GM12878 (cell line): ENCODE data around the gene CLUH. TPM values are rescaled to one million over a fixed set of nuclear protein-coding genes. Genes with fewer than 3 reads are reported as not detected.

Experiments
- ATAC-seq: fragments of 200-7000 bp; cut with Tn5 transposase; 3 replicates; pipeline ENCODE4 v1.9.1; 2020; ENCODE audit warnings: mild to moderate bottlenecking, moderate library complexity
- BruUV-seq: library from RNA; stranded (reverse); fragments of 400-500 nt; replicated peaks from 2 replicates; lab custom pipeline; 2021; lab: Mats Ljungman, UMichigan
- CTCF ChIA-PET: fragments of 300-600 bp; sonication (Branson Sonifier 250); formaldehyde crosslinking; extraction: SDS; loops from one replicate; lab custom pipeline; 2021; ENCODE audit warnings: inconsistent platforms; lab: Yijun Ruan, JAX
- POLR2A ChIA-PET: fragments of 350-600 bp; formaldehyde crosslinking; extraction: SDS; loops from one replicate; lab custom pipeline; 2021; ENCODE audit warnings: inconsistent platforms; lab: Charles Lee
- RAD21 ChIA-PET: fragments of 300-600 bp; sonication (Branson Sonifier 250); formaldehyde crosslinking; loops from one replicate; lab custom pipeline; 2023; ENCODE audit warnings: antibody characterized with exemption; ENCODE audit not compliant: unreplicated experiment; lab: Charles Lee
- SMC1A ChIA-PET: fragments of 300-600 bp; sonication (Branson Sonifier 250); formaldehyde crosslinking; loops from one replicate; lab custom pipeline; 2023; ENCODE audit not compliant: unreplicated experiment, uncharacterized antibody; lab: Charles Lee
- DNase-seq: peaks from one replicate; pipeline ENCODE4 v3.0.0-alpha.2; 2011; ENCODE audit warnings: low read depth, low spot score
- FAIRE-seq: peaks from 3 replicates; lab custom pipeline; 2011; peaks lifted over from hg19 to GRCh38; lab: Jason Lieb, UNC
- H2AFZ ChIP-seq: 2 replicates; pipeline ENCODE4 v1.6.0; 2011; ENCODE audit warnings: low read depth, low read length, control low read depth; ENCODE audit not compliant: control insufficient read depth
- H3K27ac ChIP-seq: 2 replicates; pipeline ENCODE4 v1.5.1; 2011; ENCODE audit warnings: control low read depth; ENCODE audit not compliant: control insufficient read depth, insufficient read depth
- H3K27me3 ChIP-seq, 2 experiments: replicated peaks in 1 of 2; 2 replicates each; pipeline versions ENCODE4 v1.6.0 to v1.6.1; 2011; ENCODE audit warnings: low read length in 1 of 2; ENCODE audit not compliant: control insufficient read depth in 2 of 2, insufficient read depth in 2 of 2
- H3K36me3 ChIP-seq, 2 experiments: 2 replicates each; pipeline ENCODE4 v1.5.1; 2011; ENCODE audit warnings: low read length in 1 of 2; ENCODE audit not compliant: control insufficient read depth in 2 of 2, insufficient read depth in 2 of 2
- H3K4me1 ChIP-seq: 2 replicates; pipeline ENCODE4 v1.6.1; 2011; ENCODE audit warnings: mild to moderate bottlenecking, low read length, moderate library complexity, mixed read lengths; ENCODE audit not compliant: control insufficient read depth, insufficient read depth
- H3K4me2 ChIP-seq: 2 replicates; pipeline ENCODE4 v1.6.0; 2011; ENCODE audit warnings: control low read depth; ENCODE audit not compliant: control insufficient read depth, insufficient read depth
- H3K4me3 ChIP-seq: fragments of 200-600 bp; sonication (generic); 2 replicates; pipeline ENCODE4 v1.5.1; 2016
- H3K79me2 ChIP-seq: 2 replicates; pipeline ENCODE4 v1.6.0; 2011; ENCODE audit warnings: low read length; ENCODE audit not compliant: control insufficient read depth, insufficient read depth
- H3K9ac ChIP-seq: 2 replicates; pipeline ENCODE4 v1.8.0; 2011; ENCODE audit warnings: low read length, control low read depth, mixed read lengths; ENCODE audit not compliant: control insufficient read depth, insufficient read depth
- H3K9me3 ChIP-seq: replicated peaks from 3 replicates; pipeline ENCODE4 v1.5.1; 2011; ENCODE audit warnings: mild to moderate bottlenecking, low read length; ENCODE audit not compliant: control insufficient read depth, insufficient read depth
- H4K20me1 ChIP-seq: 2 replicates; pipeline ENCODE4 v1.6.0; 2011; ENCODE audit not compliant: control insufficient read depth, insufficient read depth
- ATF3 ChIP-seq: IDR thresholded peaks from 2 replicates; pipeline ENCODE4 v1.6.1; 2011; ENCODE audit warnings: low read depth, mild to moderate bottlenecking, low read length, moderate library complexity, borderline replicate concordance; ENCODE audit errors: extremely low read depth
- CHD1 ChIP-seq: IDR thresholded peaks from 2 replicates; pipeline ENCODE4 v1.6.1; 2012; ENCODE audit warnings: low read depth, low read length, improper control_type of control experiment
- CREB1 ChIP-seq: IDR thresholded peaks from 2 replicates; pipeline ENCODE4 v1.6.1; 2012; ENCODE audit warnings: low read depth, mild to moderate bottlenecking, inconsistent platforms
- EED ChIP-seq: sonication (generic); IDR thresholded peaks from 2 replicates; pipeline ENCODE4 v1.6.1; 2016; ENCODE audit warnings: antibody characterized with exemption, low read depth
- GABPA ChIP-seq: IDR thresholded peaks from 2 replicates; pipeline ENCODE4 v1.6.1; 2014; ENCODE audit warnings: antibody characterized with exemption, low read depth, mild to moderate bottlenecking, inconsistent platforms
- HDAC2 ChIP-seq: fragments of 200-600 bp; sonication (generic); IDR thresholded peaks from 2 replicates; pipeline ENCODE4 v1.6.1; 2017
- PRDM15 ChIP-seq: fragments of 450-650 bp; formaldehyde crosslinking; IDR thresholded peaks from 2 replicates; pipeline ENCODE4 v1.4.0; 2020; ENCODE audit warnings: mild to moderate bottlenecking, moderate library complexity
- RELB ChIP-seq: fragments of 450-650 bp; IDR thresholded peaks from 2 replicates; pipeline ENCODE4 v1.6.1; 2017; ENCODE audit warnings: low read depth, mild to moderate bottlenecking, moderate library complexity
- SMAD1 ChIP-seq: fragments of 450-650 bp; IDR thresholded peaks from 2 replicates; pipeline ENCODE4 v1.6.1; 2018; ENCODE audit warnings: mild to moderate bottlenecking, low read depth; ENCODE audit not compliant: partially characterized antibody
- SMC3 ChIP-seq: IDR thresholded peaks from 2 replicates; pipeline ENCODE4 v1.6.1; 2011; ENCODE audit warnings: low read length, improper control_type of control experiment, borderline replicate concordance
- USF2 ChIP-seq: IDR thresholded peaks from 2 replicates; pipeline ENCODE4 v1.6.1; 2011; ENCODE audit warnings: low read depth, low read length, improper control_type of control experiment, borderline replicate concordance
- ZNF384 ChIP-seq: IDR thresholded peaks from 2 replicates; pipeline ENCODE4 v1.6.1; 2012; ENCODE audit warnings: low read depth, mild to moderate bottlenecking, low read length, improper control_type of control experiment, borderline replicate concordance
- WGBS: methylation state at CpG from one replicate; pipeline ENCODE4 v1.1.6; 2016; ENCODE audit warnings: low lambda C conversion rate; ENCODE audit not compliant: insufficient replicate concordance, insufficient coverage; ENCODE audit errors: missing lambda C conversion rate; 5-methylcytosine and 5-hydroxymethylcytosine counted together
- in situ Hi-C: fragments of 300-500 bp; cut with MboI; formaldehyde crosslinking; loops from 9 replicates; pipeline ENCODE4 v1.14.3; 2018; ENCODE audit warnings: mixed read lengths
- intact Hi-C: fragments of 100-400 bp; cut with micrococcal nuclease; formaldehyde crosslinking; loops from one replicate; pipeline ENCODE4 v1.14.2; 2022; ENCODE audit not compliant: unreplicated experiment
- polyA plus RNA-seq, 11 experiments: library from polyadenylated mRNA; depleted of rRNA in 4 of 11; unstranded in 6 of 11; stranded (reverse) in 5 of 11; fragments of >200 nt; fragmentation: Nextera tagmentation in 4 of 11; fragmentation: Illumina TruSeq in 1 of 11; extraction: Ambion mirVana in 4 of 11; extraction: Trizol in 1 of 11; gene quantifications; 1 replicate in 1 of 11; 2 replicates in 10 of 11; pipeline versions ENCODE4 v1.2.1 to v1.2.3, GENCODE V29; 2011 to 2016; ENCODE audit warnings: inconsistent platforms in 2 of 11, missing spikeins in 2 of 11, low read depth in 1 of 11
- total RNA-seq, 4 experiments: library from RNA; depleted of rRNA in 3 of 4; stranded (reverse); fragments of >200 nt in 3 of 4; fragmentation: Illumina TruSeq in 1 of 4; extraction: Trizol in 1 of 4; gene quantifications; 2 replicates each; pipeline versions ENCODE4 v1.2.1 to v1.2.3, GENCODE V29; 2013 to 2021

Gene CLUH
- total and polyA plus RNA-seq, 10 of the 15 experiments (the other 5 are each of a cell fraction or from before 2014, with no cell fraction given): 0.11 to 147 (median 60.2) TPM

- intact Hi-C loops (no loop called here), in situ Hi-C loops (no loop called here)
- DNase-seq (no peak), ATAC-seq (no peak)
- Histone ChIP-seq H3K79me2 (no peaks in the 10 kb centered on the region), H3K27me3 (no peaks in the 10 kb centered on the region), H3K4me1 (no peaks in the 10 kb centered on the region)
- SMC1A ChIA-PET: no interaction called here
- TF ChIP-seq CREB1: no peak
- TF ChIP-seq SMAD1: no peak
- TF ChIP-seq PRDM15: no peak
- TF ChIP-seq ZNF384: no peak
- TF ChIP-seq HDAC2: no peak
- TF ChIP-seq ATF3: no peak
- TF ChIP-seq USF2: no peak
- no peak for TF ChIP-seq CHD1
- no peak for TF ChIP-seq RELB
- TF ChIP-seq GABPA: no peak
- no peak for TF ChIP-seq SMC3
- no peak for TF ChIP-seq EED
- TF ChIP-seq, all 136 proteins: peak for 0
- ChIA-PET POLR2A (no interaction called here), CTCF (no interaction called here), RAD21 (no interaction called here)
- no peak overlapping the region for H3K4me3 ChIP-seq
- H3K9ac ChIP-seq: no peak overlapping the region
- BruUV-seq: no TSS peak
- no peaks in the 10 kb centered on the region for H4K20me1 ChIP-seq
- FAIRE-seq: no peak
- 59% methylated on average over 15 of the region's 15 CpGs for WGBS
- no peaks in the 10 kb centered on the region for H3K9me3 ChIP-seq
- H3K27ac ChIP-seq: no peak overlapping the region
- H2AFZ ChIP-seq: no peak overlapping the region
- no peak overlapping the region for H3K4me2 ChIP-seq
- no peaks in the 10 kb centered on the region for H3K36me3 ChIP-seq
Measured at GRCh38 chr17:2737693-2738092, 26.1 kb upstream of the CLUH start.
